ENCODE data around the gene CSF2RB. TPM values are rescaled to one million over a fixed set of nuclear protein-coding genes. Genes with fewer than 3 reads are reported as not detected.

CSF2RB gene
- total RNA-seq, 1 donor from 2014 or later = not detected

GRCh38 chr22:36923131-36923788 lies 9.8 kb downstream of the CSF2RB start:
- no peak overlapping the region for H3K27ac Mint-ChIP-seq (ENCODE audit: unreplicated experiment)

DNA sequence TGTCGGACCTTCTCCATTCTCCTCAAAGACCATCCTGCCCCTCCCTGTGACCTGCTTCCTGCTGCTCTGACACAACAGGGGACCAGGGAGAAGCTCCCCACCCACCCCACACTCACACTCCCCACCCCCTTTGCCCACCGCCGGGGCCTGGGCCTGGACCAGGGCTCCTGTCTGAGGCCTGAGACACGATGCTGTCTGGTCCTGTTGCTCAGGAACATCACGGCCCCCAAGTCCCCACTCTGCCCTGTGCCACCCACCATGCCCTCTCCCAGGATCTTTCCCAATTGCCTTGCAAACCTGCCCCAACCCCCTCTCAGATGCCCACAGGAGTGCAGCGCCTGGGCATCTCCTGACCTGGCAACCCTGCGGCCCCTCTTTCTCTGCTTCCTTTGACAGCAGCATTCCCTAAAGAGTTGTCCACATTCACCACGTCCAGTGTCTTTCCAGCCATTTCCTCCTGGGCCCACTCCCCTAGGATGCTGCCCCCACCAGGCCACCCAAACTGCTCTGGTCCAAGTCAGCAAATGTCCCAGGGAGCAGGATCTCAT lies 10.8 kb downstream of the CSF2RB start:
- DNase-seq = no peak
- peaks cover 5% of the 10 kb centered on the region for H3K4me1 Mint-ChIP-seq (ENCODE audit: low read depth, unreplicated experiment)
- no peak overlapping the region for H3K27ac Mint-ChIP-seq (ENCODE audit: unreplicated experiment)
- TF ChIP-seq CTCF (IDR thresholded peaks at IDR 0.05; ENCODE audit: partially characterized antibody, unreplicated experiment) = no peak
- no peaks in the 10 kb centered on the region for H3K36me3 Mint-ChIP-seq (ENCODE audit: unreplicated experiment)
- H3K9me3 Mint-ChIP-seq (ENCODE audit: unreplicated experiment) = peaks cover 8% of the 10 kb centered on the region
- peaks cover 6% of the 10 kb centered on the region for H3K27me3 Mint-ChIP-seq (ENCODE audit: unreplicated experiment)
- no peak overlapping the region for H3K4me3 Mint-ChIP-seq (ENCODE audit: unreplicated experiment)

More at GRCh38 chr22:36923131-36923788, 9.8 kb downstream of the CSF2RB start:
- peaks cover 8% of the 10 kb centered on the region for H3K9me3 Mint-ChIP-seq (ENCODE audit: unreplicated experiment)
- H3K27me3 Mint-ChIP-seq (ENCODE audit: unreplicated experiment) = peaks cover 4% of the 10 kb centered on the region
- no peaks in the 10 kb centered on the region for H3K36me3 Mint-ChIP-seq (ENCODE audit: unreplicated experiment)
- DNase-seq = no peak
- no peak for TF ChIP-seq CTCF (IDR thresholded peaks at IDR 0.05; ENCODE audit: partially characterized antibody, unreplicated experiment)
- H3K4me1 Mint-ChIP-seq (ENCODE audit: low read depth, unreplicated experiment) = peaks cover 4% of the 10 kb centered on the region
- H3K4me3 Mint-ChIP-seq (ENCODE audit: unreplicated experiment) = no peak overlapping the region

- H3K27ac Mint-ChIP-seq (ENCODE audit: unreplicated experiment) = no peak overlapping the region
- no peak for TF ChIP-seq CTCF (IDR thresholded peaks at IDR 0.05; ENCODE audit: partially characterized antibody, unreplicated experiment)
- H3K9me3 Mint-ChIP-seq (ENCODE audit: unreplicated experiment) = peaks cover 8% of the 10 kb centered on the region
- no peak overlapping the region for H3K4me3 Mint-ChIP-seq (ENCODE audit: unreplicated experiment)
- H3K4me1 Mint-ChIP-seq (ENCODE audit: low read depth, unreplicated experiment) = peaks cover 5% of the 10 kb centered on the region
- no peak for DNase-seq
- H3K36me3 Mint-ChIP-seq (ENCODE audit: unreplicated experiment) = no peaks in the 10 kb centered on the region
- peaks cover 7% of the 10 kb centered on the region for H3K27me3 Mint-ChIP-seq (ENCODE audit: unreplicated experiment)
Measured at GRCh38 chr22:36925388-36926290, 12.2 kb downstream of the CSF2RB start.

DNA sequence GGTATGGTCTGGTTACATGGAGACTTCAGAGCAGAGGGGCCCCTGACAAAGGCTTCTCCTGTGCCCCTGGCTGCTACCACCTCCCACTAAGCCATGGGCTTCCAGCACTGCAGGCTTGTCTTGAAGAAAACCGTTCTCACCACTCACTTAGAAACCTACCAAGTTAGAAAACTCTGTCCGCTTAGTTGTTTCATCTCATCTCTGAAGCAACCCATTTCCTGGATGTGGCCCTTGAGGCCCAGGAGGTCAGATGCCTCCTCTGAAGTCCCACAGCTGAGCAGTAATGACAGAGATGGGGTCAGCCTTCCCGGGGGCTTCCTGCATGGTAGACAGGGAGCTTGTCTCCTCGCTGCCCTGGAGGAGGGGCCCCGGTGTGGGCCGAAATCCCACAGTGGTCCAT lies 12.9 kb downstream of the CSF2RB start:
- peaks cover 9% of the 10 kb centered on the region for H3K9me3 Mint-ChIP-seq (ENCODE audit: unreplicated experiment)
- H3K4me3 Mint-ChIP-seq (ENCODE audit: unreplicated experiment) = no peak overlapping the region
- TF ChIP-seq CTCF (IDR thresholded peaks at IDR 0.05; ENCODE audit: partially characterized antibody, unreplicated experiment) = no peak
- DNase-seq = no peak
- H3K27me3 Mint-ChIP-seq (ENCODE audit: unreplicated experiment) = peaks cover 8% of the 10 kb centered on the region
- H3K36me3 Mint-ChIP-seq (ENCODE audit: unreplicated experiment) = no peaks in the 10 kb centered on the region
- H3K27ac Mint-ChIP-seq (ENCODE audit: unreplicated experiment) = no peak overlapping the region
- peaks cover 8% of the 10 kb centered on the region for H3K4me1 Mint-ChIP-seq (ENCODE audit: low read depth, unreplicated experiment)

Data from glutamatergic neuron (in vitro differentiated cells).